GM12873 (cell line): ENCODE data around the gene MBD3L5.

Experiments
- CTCF ChIP-seq: IDR thresholded peaks from 2 replicates; pipeline ENCODE4 v1.5.1; 2012; ENCODE audit warnings: low read depth, mild to moderate bottlenecking, moderate library complexity, low read length, control low read depth; ENCODE audit not compliant: insufficient read depth; ENCODE audit errors: missing control alignments

The MBD3L5 gene

GRCh38 chr19:7074705-7075282 lies 44.4 kb downstream of the MBD3L5 start:
- TF ChIP-seq CTCF: no peak

- no peak for TF ChIP-seq CTCF
Observed at GRCh38 chr19:7076151-7076550, 45.8 kb downstream of the MBD3L5 start.

DNA sequence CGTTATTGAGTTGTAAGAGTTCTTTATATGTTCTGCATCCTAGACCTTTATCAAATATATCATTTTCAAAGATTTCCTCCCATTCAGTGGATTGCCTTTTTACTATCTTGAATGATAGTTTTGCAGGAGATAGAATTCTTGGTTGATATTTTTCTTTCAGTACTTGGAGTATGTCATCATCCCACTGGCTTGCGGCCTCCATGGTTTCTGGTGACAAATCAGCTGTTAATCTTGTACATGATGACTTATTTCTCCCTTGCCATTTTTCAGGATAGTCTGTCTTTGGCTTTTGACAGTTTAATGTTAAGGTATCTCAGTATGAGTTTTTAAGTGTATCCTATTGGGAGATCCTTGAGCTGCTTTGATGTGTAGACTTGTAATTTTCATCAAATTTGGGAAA lies 47.6 kb downstream of the MBD3L5 start:
- no peak for TF ChIP-seq CTCF
